RKO (cell line): Measurements from ENCODE around the gene VCL.
"Not testable (repeated sequence)": the region's sequence is repeated elsewhere in the genome, so short reads cannot be mapped to it uniquely, and the experiment has no call there.

Source experiments
- DNase-seq: peaks from one replicate; pipeline ENCODE4 v3.0.0-alpha.2; 2016; ENCODE audit warnings: low spot score

The VCL gene

DNA sequence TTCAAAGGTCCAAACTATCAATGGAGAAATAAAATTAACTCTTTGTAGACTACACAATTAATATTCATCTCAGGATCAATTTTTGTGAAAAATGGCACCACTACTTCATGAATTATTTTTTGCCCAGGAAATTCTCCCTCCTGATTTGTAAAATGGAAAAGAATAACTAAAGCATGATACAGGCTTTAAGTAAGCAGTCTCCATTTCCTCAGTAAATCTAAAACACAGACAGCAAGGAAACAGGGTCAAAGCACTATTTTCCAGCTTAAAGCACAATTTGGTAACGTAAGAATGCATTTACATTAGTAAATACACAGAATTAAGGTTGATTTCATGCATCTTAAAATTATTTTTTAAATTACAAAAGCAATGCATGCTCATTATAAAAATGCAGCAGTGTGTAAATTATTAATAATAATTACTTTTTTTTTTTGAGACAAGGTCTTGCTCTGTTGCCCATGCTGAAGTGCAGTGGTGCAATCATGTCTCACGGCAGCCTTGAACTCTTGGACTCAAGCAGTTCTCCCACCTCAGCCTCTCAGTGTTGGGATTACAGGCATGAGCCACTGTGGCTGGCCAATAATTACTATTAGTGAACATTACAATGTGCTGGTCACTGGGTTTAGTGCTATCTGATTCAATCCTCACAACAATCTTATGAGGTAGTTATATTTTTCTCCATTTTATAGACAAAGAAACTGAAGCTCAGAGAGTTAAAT is 26.1 kb upstream of the VCL start:
- DNase-seq, result no peak

GRCh38 chr10:73973427-73973826 is 24.5 kb upstream of the VCL start:
- no peak for DNase-seq

DNA sequence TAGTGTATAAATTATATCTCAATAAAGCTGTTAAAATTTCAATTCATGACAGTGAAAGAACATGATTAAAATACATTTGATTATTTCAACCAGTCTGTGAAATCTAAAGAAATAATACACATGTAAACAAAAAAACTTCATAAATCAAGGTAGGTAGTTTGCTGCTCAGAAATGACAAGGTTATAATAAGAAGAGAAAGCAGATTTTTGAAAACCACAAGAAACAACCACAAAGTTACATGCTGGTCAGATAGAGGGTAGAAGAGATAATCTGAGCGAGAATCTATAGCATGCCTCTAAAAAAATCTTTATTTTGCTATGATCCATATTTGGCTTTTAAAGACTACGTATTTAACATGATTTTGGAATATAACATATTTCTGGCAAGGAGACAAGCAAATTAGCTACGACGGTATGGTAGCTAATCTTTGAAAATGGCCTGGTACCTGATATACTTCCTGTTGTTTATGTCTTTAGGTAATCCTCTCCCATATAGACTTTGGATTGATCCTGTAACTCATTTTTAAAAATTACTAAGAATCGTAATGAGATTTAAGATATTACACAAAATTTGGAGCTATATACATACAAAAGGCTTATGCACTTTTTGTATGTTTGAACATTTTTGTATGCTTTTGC is 23.5 kb upstream of the VCL start:
- no peak for DNase-seq

GRCh38 chr10:73975388-73975787 is 22.5 kb upstream of the VCL start:
- DNase-seq, result no peak

GRCh38 chr10:73979141-73979808 is 18.6 kb upstream of the VCL start:
- DNase-seq, result no peak

DNA sequence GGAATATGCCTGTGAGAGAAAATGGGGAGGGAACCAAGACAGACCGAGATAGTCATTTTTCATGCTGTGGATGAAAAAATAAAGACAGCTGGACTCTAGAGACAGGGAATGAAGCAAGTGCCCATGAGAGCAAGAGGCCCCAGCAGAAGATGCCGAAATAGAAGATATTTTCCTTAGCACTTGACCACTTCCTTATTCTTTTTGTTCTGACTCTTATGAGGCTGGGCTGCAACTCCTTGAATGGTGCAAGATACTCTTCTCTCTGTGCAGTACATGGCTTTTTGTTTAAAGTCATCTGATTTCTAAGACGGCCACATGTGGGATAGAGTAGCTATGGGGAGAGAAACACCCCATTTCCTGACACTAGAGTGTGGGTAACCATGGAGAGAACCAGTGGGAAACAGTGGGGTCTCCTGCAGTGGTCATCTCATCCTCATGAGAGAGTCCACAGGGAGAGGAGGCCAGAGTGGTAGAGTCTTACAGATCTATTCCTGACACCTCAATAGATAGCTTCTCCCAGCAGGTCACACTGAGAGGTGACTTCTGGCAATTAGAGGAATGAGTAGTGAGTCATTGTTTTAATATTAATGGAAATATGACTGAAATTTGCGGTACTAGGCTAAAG is 18.0 kb upstream of the VCL start:
- no peak for DNase-seq

- DNase-seq, result no peak
These were observed 16.1 kb upstream of the VCL start for GRCh38 chr10:73981812-73982211.

DNA sequence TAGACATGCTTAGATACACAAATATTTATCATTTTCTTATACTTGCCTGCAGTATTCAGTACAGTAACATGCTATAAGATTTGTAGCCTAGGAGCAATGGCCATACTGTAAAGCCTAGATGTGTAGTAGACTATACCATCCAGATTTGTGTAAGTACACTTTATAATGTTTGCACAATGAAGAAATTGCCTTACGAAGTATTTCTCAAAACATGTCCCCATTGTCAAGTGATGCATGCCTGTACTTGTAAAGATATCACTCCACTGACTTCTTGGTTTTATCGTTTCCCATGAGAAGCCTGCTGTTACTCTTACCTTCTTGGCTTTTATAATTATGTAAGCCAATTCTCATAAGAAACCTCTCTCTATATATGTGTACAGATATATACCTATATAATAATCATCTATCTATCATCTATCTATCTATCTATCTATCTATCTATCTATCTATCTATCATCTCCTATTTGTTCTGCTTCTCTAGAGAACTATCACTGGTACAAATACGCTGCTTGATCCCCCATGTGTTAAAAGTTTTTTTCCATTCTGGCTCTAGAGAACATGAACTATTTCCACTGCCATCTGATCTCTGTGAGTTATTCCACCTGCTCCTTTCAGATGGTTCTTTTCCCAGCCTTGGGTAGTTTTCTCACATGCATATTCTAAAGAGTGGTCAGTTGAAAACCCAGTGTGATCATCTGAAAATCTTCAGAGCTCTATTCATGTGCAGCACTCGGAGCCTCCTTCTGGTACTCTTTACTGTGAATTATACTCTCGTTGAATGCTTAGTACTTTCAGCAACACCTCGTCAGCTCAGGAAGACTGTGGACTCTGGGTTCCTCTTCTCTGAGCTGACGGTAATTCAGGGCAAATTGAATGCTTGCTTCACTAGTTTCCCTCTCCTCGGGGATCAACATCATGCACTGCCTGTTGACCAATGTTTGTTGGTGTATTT is 14.5 kb upstream of the VCL start:
- no peak for DNase-seq

DNA sequence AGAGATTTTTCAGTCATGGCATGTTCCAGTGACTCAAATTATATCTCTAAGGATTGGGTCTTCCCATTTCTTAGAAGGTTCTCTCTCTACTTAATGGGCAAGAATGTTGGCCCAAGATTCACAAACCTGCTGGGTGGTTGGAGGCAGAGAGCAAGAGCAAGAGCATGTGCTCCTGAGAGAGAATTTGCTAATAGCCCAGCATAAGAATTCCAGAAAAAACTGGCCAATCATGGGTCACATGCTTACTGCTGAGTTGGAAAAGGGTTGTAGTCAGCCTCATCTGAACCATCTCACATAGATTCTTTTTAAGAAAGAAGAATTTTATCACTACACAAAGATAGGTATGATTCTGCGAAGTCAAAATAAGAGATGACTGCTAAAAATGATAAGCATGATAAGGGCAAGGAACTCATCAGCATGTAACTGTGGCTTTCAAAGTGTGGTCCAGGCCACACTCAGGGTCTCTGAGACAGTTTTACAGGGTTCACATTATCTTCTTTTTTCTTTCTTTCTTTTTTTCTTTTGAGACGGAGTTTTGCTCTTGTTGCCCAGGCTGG is 8.2 kb upstream of the VCL start:
- no peak for DNase-seq

DNA sequence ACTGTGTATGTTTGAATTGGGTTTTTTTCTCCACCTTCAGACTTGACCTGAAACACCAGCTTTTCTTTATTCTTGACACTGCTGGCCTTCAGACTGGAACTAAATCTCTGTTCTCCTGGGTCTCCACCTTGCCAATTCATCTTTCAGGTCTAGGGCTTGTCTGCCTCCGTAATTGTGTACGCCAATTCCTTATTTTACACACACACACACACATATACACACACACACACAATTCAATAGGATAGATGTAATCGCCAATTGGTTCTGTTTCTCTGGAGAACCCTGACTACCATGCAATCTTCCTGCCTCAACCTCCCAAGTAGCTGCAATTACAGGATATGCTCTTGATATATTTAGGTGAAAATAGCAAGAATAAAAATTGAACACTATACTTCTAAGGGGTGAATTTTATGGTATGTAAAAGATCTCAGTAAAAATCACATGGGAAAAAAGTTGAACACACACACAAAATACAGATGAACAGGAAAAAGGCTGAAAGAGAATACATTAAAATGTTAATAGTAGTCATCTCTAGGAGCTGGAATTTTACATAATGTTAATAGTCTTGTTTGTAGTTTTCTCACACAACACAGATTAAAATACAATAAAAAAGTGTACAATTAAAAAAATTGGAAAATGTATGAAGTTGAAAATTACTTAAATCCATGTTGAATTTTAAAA is 6.6 kb upstream of the VCL start:
- no peak for DNase-seq

DNA sequence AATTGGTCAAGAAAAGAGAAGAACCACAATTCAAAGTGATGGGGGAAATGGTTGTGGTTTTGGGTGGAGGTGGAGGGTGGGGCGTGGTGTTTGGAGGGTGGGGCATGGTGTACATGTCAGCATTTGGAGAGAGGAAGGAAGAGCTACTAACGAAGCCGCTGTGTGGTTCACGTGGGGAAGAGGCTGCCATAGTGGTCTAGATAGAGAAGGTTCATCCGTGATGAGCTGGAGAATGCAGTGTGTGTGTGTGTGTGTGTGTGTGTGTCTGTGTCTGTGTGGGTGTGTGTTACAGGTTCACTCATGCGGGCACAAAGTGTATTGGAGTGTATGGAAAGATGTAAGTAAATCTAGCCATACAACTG is 6.1 kb upstream of the VCL start:
- no peak for DNase-seq

DNA sequence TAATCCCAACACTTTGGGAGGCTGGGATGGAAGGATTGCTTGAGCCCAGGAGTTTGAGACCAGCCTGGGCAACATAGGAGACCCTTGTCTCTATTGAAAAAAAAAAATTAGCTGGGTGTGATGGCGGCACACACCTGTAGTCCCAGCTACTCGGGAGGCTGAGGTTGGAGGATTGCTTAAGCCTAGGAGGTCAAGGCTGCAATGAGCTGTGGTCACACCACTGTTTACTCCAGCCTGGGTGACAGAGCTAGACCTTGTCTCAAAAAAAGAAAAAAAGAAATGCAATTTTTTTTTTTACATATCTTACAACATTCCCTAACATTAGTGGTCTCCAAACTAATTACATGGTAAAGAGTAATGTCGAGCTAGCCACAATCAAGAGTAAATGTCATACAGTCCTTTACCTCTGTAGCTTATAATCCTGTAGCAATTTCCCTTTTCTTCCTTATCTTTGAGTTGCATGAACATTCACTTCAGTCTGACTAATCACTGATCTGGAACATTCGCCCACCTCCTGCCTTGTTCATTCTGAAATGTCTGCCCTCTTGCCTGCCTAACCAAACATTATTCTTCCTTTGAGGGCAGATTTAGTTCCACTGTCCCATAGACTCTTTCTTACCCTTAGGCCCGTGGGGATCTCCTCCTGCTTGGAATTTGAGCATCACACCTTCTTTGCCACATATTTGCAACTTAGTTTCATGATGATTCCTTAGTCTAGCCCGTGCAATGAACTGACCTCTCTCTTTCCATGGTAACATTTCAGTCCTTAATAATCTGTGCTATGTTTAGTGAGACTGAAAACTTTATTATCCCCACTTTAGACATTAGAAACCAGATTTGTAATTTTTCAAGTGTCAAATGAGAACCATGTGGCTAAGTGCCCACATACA is 4.8 kb upstream of the VCL start:
- no peak for DNase-seq

DNA sequence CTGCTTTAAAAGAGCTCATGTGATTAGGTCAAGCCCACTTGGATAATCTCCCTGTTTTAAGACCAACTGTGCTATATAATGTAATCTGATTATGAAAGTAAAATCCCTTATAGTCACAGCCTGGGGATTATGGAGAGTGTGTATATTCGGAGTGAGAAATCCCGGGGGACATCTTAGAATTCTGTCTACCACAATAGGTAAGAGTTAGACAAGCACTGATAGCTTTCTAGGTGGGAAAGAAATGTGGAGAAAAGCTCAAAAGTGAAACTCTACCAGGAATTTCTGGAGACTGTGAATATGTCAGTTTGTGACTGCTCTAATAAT is 2.9 kb upstream of the VCL start:
- no peak for DNase-seq

GRCh38 chr10:73997461-73997786 is 492 bp upstream of the VCL start:
- DNase-seq, result no peak

GRCh38 chr10:73998623-73998928 is 660 bp downstream of the VCL start:
- DNase-seq, result no peak

- DNase-seq, result peak; percentile 91
These were observed 1.2 kb downstream of the VCL start for GRCh38 chr10:73998929-73999691.

- no peak for DNase-seq
These were observed 1.8 kb downstream of the VCL start for GRCh38 chr10:73999703-74000102.

DNA sequence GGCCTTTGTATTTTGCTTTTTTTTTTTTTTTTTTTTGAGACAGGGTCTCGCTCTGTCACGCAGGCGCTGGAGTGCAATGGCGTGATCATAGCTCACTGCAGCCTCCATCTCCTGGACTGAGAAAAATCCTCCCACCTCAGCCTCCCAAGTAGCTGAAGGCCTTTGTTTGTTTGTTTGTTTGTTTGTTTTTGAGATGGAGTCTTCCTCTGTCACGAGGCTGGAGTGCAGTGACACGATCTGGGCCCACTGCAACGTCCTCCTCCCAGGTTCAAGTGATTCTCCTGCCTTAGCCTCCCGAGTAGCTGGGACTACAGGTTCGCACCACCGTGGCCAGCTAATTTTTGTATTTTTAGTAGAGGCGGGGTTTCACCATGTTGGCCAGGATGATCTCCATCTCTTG is 2.3 kb downstream of the VCL start:
- not testable (repeated sequence) for DNase-seq

DNA sequence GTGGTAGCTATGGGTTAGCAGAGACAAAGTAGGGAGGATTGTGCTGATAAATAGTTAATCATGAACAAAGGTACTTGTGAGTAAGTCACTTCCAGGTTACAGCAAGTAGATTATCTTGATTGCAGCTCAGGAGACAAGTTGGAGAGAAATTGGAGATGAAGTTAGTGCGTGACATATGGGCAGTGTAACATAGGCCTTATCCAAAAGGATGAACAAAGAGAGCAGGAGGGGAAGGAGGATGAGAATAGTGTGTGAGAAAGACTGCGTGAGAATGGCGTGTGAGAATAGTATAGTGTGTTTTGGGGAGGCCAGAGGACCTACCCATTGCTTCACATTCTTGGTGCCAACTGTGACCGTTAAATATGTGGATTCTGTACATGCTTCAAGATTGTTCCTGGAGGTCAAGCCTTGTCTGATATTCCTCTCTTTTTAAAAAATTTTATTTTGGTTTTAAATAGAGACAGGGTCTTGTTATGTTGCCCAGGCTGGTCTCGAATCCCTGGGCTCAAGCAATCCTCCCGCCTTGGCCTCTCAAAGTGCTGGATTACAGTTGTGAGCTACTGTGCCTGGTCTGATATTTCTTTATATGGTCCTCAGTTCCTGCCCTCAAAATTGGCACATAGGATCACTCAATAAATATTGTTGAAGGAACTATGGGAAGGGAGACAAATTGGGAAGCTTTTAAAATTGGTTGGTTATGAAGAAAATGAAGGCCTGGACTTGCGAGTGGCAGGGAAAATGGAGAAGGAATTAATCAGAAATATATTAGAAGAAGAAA is 3.2 kb downstream of the VCL start:
- DNase-seq, result no peak
